GM12891 (cell line): ENCODE results near the gene TRIO.

Experiments
- PAX5 ChIP-seq: IDR thresholded peaks from 2 replicates; pipeline ENCODE4 v1.6.1; 2011; ENCODE audit warnings: low read length, moderate library complexity, mild to moderate bottlenecking; ENCODE audit not compliant: insufficient read depth, severe bottlenecking
- POLR2A ChIP-seq: IDR thresholded peaks from 2 replicates; pipeline ENCODE4 v1.6.1; 2011; ENCODE audit warnings: low read depth, low read length, control low read depth
- POLR2AphosphoS5 ChIP-seq: IDR thresholded peaks from 2 replicates; pipeline ENCODE4 v1.6.1; 2011; ENCODE audit warnings: low read depth, low read length, control low read depth
- POU2F2 ChIP-seq: IDR thresholded peaks from 2 replicates; pipeline ENCODE4 v1.6.1; 2011; ENCODE audit warnings: low read depth, mild to moderate bottlenecking, control low read depth, low read length, moderate library complexity
- SPI1 ChIP-seq: IDR thresholded peaks from 2 replicates; pipeline ENCODE4 v1.6.1; 2011; ENCODE audit warnings: low read depth, low read length, control low read depth
- TAF1 ChIP-seq: IDR thresholded peaks from 2 replicates; pipeline ENCODE4 v1.6.1; 2011; ENCODE audit warnings: low read depth, low read length, control low read depth

GRCh38 chr5:14395411-14395810, 252.3 kb downstream of the TRIO start:
- TF ChIP-seq POLR2AphosphoS5 (no peak), SPI1 (no peak), POLR2A (no peak), PAX5 (no peak), TAF1 (no peak), POU2F2 (no peak)
